Motor neuron (in vitro differentiated cells): ENCODE results near the gene ATG4C. TPM values are rescaled to one million over a fixed set of nuclear protein-coding genes. Genes with fewer than 3 reads are reported as not detected.
"Not testable (repeated sequence)": the region's sequence is repeated elsewhere in the genome, so short reads cannot be mapped to it uniquely, and the experiment has no call there.

Source experiments
- ATAC-seq, 8 experiments: fragments of 200-7000 bp; cut with Tn5 transposase; replicated peaks in 6 of 8; 2 replicates each; pipeline ENCODE4 v1.8.0; 2021; ENCODE audit warnings: mild to moderate bottlenecking in 8 of 8, moderate library complexity in 8 of 8
- H3K27ac ChIP-seq, 2 donors: fragments of 250-450 bp; sonication (Bioruptor Pico); 2 replicates each; pipeline ENCODE4 v1.9.0; 2021; ENCODE audit warnings: antibody characterized with exemption in 2 of 2, mild to moderate bottlenecking in 2 of 2, moderate library complexity in 1 of 2
- H3K4me1 ChIP-seq, 2 donors: fragments of 250-450 bp; sonication (Bioruptor Pico); replicated peaks in 1 of 2; 2 replicates each; pipeline ENCODE4 v1.6.1; 2021; ENCODE audit warnings: antibody characterized with exemption in 2 of 2, mild to moderate bottlenecking in 2 of 2, moderate library complexity in 1 of 2
- H3K4me3 ChIP-seq, 5 donors: fragments of 250-450 bp; sonication (Bioruptor Pico); 2 replicates each; pipeline ENCODE4 v1.9.0; 2021; ENCODE audit warnings: antibody characterized with exemption in 5 of 5, mild to moderate bottlenecking in 5 of 5, moderate library complexity in 4 of 5
- WGBS, 10 experiments: fragments of 450-650 bp; shearing (Covaris generic); methylation state at CpG; one replicate each; pipeline ENCODE4 v1.0.0; 2022; 5-methylcytosine and 5-hydroxymethylcytosine counted together
- in situ Hi-C, 9 experiments: fragments of 400-800 bp; cut with MboI; loops; one replicate each; pipeline ENCODE4 v1.15.0; 2021; ENCODE audit warnings: low sequenced_read_pairs in 9 of 9, low pct_unique_long_range_greater_than_20kb in 2 of 9; ENCODE audit not compliant: unreplicated experiment in 9 of 9
- total RNA-seq, 8 experiments: library from RNA; unstranded; fragments of 300-600 nt; gene quantifications; 2 replicates each; pipeline versions ENCODE4 v1.2.3 to v1.2.4, GENCODE V29; 2022

ATG4C gene
- total RNA-seq, 8 experiments from 2014 or later, result 6.4 to 13.6 (median 9.6) TPM

GRCh38 chr1:62784509-62785365, 805 bp downstream of the ATG4C start:
- ATAC-seq, result peak; percentile 15 to 44 (median 34)
- Histone ChIP-seq H3K4me1 (peaks cover 0 to 5% of the 10 kb centered on the region in 2 donors), H3K4me3 (peak overlapping the region; percentile 69 to 82 (median 71)), H3K27ac (peak overlapping the region; percentile 92 to 94)
- WGBS, 10 experiments, result 0 to 16% (median 4%) methylated on average over 5 to 12 of the region's 12 CpGs
- in situ Hi-C loops, result no loop called here

DNA sequence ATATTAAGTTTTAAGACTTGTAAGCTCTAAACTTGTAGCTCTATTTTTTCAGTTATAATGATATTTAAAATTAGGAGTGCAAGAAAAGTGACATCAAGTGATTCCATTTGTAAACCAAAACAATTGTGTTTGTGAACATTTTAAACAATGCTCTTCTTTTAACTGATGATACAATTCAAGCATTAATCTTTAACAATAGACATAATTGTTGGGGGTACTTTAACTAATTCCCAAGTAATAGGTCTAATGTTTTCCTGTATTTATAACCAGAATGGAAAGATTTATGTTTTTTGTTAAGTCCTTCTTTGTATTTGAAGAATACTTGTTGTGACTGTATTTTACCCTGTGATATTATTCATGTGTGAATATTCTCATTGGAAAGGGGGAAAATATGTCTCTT, 6.8 kb downstream of the ATG4C start:
- in situ Hi-C loops, result no loop called here
- Histone ChIP-seq H3K4me1 (no peaks in the 10 kb centered on the region), H3K27ac (no peak overlapping the region), H3K4me3 (no peak overlapping the region)
- no peak for ATAC-seq

- in situ Hi-C loops, result no loop called here
- ATAC-seq, result no peak
These were observed 10.1 kb downstream of the ATG4C start for GRCh38 chr1:62794053-62794452.

DNA sequence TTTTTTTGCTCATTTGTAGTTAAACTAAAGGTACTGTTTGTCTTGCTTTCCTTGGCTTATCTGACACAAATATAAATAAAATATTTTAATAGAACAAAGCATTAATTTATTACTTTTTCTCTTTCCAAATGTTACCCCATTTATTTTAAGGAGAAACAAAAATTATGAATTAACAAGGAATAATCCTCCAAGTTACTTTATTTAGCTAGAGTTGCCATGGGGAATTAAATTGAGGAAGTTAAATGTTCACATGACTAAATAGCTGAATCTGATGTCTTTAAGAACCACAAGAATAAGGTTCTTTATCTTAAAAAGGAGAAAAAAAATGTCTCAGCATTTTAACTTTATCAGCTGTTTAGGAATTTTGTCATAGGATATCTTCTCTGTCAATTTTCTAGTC, 12.3 kb downstream of the ATG4C start:
- H3K27ac ChIP-seq, result no peak overlapping the region
- H3K4me1 ChIP-seq, result no peaks in the 10 kb centered on the region
- ATAC-seq, result no peak
- no peak overlapping the region for H3K4me3 ChIP-seq
- in situ Hi-C loops, result no loop called here

More at GRCh38 chr1:62794053-62794452, 10.1 kb downstream of the ATG4C start:
- Histone ChIP-seq H3K4me3 (no peak overlapping the region), H3K27ac (no peak overlapping the region), H3K4me1 (no peaks in the 10 kb centered on the region)
- 33 to 100% (median 76%) methylated on average over 1 of the region's 1 CpG; no CpG with 5 or more reads in 2 of the 10 experiments for WGBS, 10 experiments

- in situ Hi-C loops, result no loop called here
- Histone ChIP-seq H3K4me1 (no peaks in the 10 kb centered on the region), H3K4me3 (no peak overlapping the region), H3K27ac (no peak overlapping the region)
- ATAC-seq, result no peak
- 80 to 100% (median 96%) methylated on average over 1 to 2 of the region's 2 CpGs for WGBS, 10 experiments
These were observed 15.8 kb downstream of the ATG4C start for GRCh38 chr1:62799688-62800087.

GRCh38 chr1:62800281-62800680, 16.3 kb downstream of the ATG4C start:
- 20 to 100% (median 92%) methylated on average over 1 to 3 of the region's 3 CpGs for WGBS, 10 experiments
- Histone ChIP-seq H3K4me3 (no peak overlapping the region), H3K27ac (no peak overlapping the region), H3K4me1 (no peaks in the 10 kb centered on the region)
- ATAC-seq, result no peak
- in situ Hi-C loops, result no loop called here

- in situ Hi-C loops, result no loop called here
- H3K4me3 ChIP-seq, result no peak overlapping the region
- H3K27ac ChIP-seq, result no peak overlapping the region
- no peak for ATAC-seq
- H3K4me1 ChIP-seq, result no peaks in the 10 kb centered on the region
- WGBS, 10 experiments, result 50 to 100% (median 87%) methylated on average over 1 to 3 of the region's 3 CpGs; no CpG with 5 or more reads in 1 of the 10 experiments
These were observed 16.9 kb downstream of the ATG4C start for GRCh38 chr1:62800825-62801306.

- no peaks in the 10 kb centered on the region for H3K4me1 ChIP-seq
- no peak overlapping the region for H3K27ac ChIP-seq
- in situ Hi-C loops, result no loop called here
- ATAC-seq, result no peak
- WGBS, 10 experiments, result 86 to 100% (median 97%) methylated on average over 1 to 3 of the region's 3 CpGs
- no peak overlapping the region for H3K4me3 ChIP-seq
These were observed 25.9 kb downstream of the ATG4C start for GRCh38 chr1:62809788-62810187.

DNA sequence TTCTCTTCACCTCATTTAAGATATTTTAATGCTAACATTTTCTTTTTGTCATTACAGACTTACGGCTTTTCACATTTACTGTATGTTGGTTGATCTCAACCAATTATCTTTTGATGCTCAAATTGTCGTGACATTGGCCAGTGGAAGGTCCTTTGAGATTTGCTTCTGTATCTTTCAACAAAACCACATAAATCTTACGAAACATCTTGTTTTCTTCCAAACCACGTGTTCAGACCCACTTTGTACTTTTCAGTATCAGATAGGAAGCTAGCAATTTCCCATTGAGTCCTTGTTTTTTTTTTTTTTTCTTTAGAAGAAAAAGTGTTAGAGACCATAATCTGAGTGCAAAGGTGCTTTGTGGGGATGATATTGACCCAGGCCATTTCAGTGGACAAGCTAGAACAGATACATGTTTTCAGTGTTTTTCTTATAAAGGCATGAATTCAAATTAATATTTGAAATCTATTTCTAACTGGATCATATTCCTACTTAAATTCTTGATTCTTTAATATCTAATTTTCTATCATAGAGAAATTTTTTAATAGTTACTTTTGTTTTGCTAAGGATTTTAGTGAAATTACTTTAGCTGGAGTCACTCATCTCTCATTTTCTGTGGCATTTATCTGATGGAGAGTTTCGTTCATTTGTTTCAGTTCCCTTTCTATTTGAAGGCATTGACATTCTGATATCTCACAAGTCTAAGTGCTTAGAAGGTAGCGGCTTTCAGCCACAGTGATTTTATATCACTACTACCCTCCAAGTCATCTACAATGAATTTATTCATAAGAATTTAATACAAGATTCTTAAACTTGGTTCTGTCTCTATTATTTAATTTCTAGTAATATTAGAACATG, 26.7 kb downstream of the ATG4C start:
- H3K4me1 ChIP-seq, result no peaks in the 10 kb centered on the region
- no peak overlapping the region for H3K4me3 ChIP-seq
- no peak for ATAC-seq
- no peak overlapping the region for H3K27ac ChIP-seq
- in situ Hi-C loops, result no loop called here
- 91 to 100% (median 98%) methylated on average over 4 to 6 of the region's 6 CpGs for WGBS, 10 experiments

- H3K27ac ChIP-seq, result no peak overlapping the region
- no peak overlapping the region for H3K4me3 ChIP-seq
- no peaks in the 10 kb centered on the region for H3K4me1 ChIP-seq
- in situ Hi-C loops, result no loop called here
- WGBS, 10 experiments, result 92 to 100% (median 96%) methylated on average over 2 to 4 of the region's 4 CpGs
- no peak for ATAC-seq
These were observed 39.6 kb downstream of the ATG4C start for GRCh38 chr1:62823556-62823955.

DNA sequence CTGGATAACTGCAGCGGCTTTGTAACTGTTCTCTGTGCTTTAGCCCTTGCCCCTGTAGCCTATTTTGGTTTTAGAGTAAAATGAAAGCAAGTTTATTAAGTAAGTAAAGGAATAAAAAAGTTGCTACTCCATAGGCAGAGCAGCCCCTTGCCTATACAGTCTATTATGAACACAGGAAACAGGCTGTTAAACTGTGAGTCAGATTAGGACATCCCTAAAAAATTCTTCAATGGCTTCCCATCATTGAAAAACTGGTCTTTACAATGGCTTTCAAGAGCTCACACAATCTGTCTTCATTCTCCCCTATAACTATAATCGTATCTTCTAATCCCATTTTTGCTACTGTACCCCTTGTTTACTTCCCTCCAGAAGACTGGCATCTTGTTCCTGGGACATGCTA, 43.0 kb downstream of the ATG4C start:
- Histone ChIP-seq H3K4me1 (no peaks in the 10 kb centered on the region), H3K27ac (no peak overlapping the region), H3K4me3 (no peak overlapping the region)
- ATAC-seq, result no peak
- 71 to 100% (median 94%) methylated on average over 1 to 2 of the region's 2 CpGs; no CpG with 5 or more reads in 2 of the 10 experiments for WGBS, 10 experiments
- in situ Hi-C loops, result loop anchor here in 2 of 9 experiments (25.0 kb wide), 2 partner anchors 160 to 310 kb away; no protein-coding TSS in a partner anchor

DNA sequence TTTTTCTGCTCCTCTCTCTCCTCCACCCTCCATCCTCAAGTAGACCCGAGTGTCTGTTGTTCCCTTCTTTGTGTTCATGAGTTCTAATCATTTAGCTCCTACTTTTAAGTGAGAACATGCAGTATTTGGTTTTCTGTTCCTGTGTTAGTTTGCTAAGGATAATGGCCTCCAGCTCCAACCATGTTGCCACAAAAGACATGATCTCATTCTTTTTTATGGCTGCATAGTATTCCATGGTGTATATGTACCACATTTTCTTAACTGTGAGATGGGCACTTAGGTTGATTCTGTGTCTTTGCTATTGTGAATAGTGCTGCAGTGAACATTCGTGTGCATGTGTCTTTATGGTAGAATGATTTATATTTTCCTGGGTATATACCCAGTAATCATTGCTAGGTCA, 43.9 kb downstream of the ATG4C start:
- WGBS, 10 experiments, result 62 to 100% (median 100%) methylated on average over 1 to 2 of the region's 2 CpGs; no CpG with 5 or more reads in 1 of the 10 experiments
- not testable (repeated sequence) for ATAC-seq, H3K27ac ChIP-seq, H3K4me3 ChIP-seq, H3K4me1 ChIP-seq
- in situ Hi-C loops, result loop anchor here in 2 of 9 experiments (25.0 kb wide), 2 partner anchors 160 to 310 kb away; no protein-coding TSS in a partner anchor

DNA sequence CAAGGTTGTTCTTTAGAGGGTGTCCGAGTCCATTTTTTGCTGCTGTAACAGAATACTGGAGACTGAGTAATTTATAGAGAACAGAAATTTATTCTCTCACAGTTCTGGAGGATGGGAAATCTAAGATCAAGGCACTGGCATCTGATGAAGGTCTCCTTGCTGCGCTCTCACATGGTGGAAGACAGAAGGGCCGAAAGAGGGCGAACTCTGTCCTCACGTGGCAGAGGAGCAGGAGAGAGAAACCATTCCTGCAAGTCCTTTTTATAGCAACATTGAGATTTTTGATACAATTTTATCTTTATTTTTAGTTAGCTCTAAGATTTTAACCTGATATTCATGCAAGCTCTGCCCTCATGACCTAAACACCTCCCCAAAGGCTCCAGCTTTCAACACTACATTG, 48.3 kb downstream of the ATG4C start:
- H3K27ac ChIP-seq, result no peak overlapping the region
- ATAC-seq, result no peak
- H3K4me3 ChIP-seq, result no peak overlapping the region
- in situ Hi-C loops, result loop anchor here in 2 of 9 experiments (25.0 kb wide), 2 partner anchors 155 to 305 kb away; no protein-coding TSS in a partner anchor
- WGBS, 10 experiments, result 63 to 100% (median 87%) methylated on average over 1 to 5 of the region's 5 CpGs; no CpG with 5 or more reads in 1 of the 10 experiments
- H3K4me1 ChIP-seq, result no peaks in the 10 kb centered on the region
